NCI-H2196 treated with DMSO at 0.1 percent for 48 hours (cell line): Measurements from ENCODE around the gene FXYD4.
"Not testable (repeated sequence)": the region's sequence is repeated elsewhere in the genome, so short reads cannot be mapped to it uniquely, and the experiment has no call there.

ENCODE experiments used
- DNase-seq: peaks from one replicate; lab custom pipeline; 2025; ENCODE audit not compliant: unreplicated experiment; lab: John Stamatoyannopoulos, UW

The FXYD4 gene

GRCh38 chr10:43415544-43415943 lies 44.1 kb downstream of the FXYD4 start:
- DNase-seq, result no peak

- no peak for DNase-seq
Measured at GRCh38 chr10:43417950-43418768, 46.7 kb downstream of the FXYD4 start.

GRCh38 chr10:43419997-43420368 lies 48.5 kb downstream of the FXYD4 start:
- no peak for DNase-seq

GRCh38 chr10:43420369-43421200 lies 49.1 kb downstream of the FXYD4 start:
- DNase-seq, result peak; percentile 33

- no peak for DNase-seq
Measured at GRCh38 chr10:43421201-43421507, 49.7 kb downstream of the FXYD4 start.

- DNase-seq, result no peak
Measured at GRCh38 chr10:43421519-43421918, 50.1 kb downstream of the FXYD4 start.

GRCh38 chr10:43421944-43422343 lies 50.5 kb downstream of the FXYD4 start:
- DNase-seq, result not testable (repeated sequence)

GRCh38 chr10:43424416-43424815 lies 53.0 kb downstream of the FXYD4 start:
- DNase-seq, result no peak
